Measurements from ENCODE around the gene SETBP1.
"Not testable (repeated sequence)": the region's sequence is repeated elsewhere in the genome, so short reads cannot be mapped to it uniquely, and the experiment has no call there.

The SETBP1 gene

DNA sequence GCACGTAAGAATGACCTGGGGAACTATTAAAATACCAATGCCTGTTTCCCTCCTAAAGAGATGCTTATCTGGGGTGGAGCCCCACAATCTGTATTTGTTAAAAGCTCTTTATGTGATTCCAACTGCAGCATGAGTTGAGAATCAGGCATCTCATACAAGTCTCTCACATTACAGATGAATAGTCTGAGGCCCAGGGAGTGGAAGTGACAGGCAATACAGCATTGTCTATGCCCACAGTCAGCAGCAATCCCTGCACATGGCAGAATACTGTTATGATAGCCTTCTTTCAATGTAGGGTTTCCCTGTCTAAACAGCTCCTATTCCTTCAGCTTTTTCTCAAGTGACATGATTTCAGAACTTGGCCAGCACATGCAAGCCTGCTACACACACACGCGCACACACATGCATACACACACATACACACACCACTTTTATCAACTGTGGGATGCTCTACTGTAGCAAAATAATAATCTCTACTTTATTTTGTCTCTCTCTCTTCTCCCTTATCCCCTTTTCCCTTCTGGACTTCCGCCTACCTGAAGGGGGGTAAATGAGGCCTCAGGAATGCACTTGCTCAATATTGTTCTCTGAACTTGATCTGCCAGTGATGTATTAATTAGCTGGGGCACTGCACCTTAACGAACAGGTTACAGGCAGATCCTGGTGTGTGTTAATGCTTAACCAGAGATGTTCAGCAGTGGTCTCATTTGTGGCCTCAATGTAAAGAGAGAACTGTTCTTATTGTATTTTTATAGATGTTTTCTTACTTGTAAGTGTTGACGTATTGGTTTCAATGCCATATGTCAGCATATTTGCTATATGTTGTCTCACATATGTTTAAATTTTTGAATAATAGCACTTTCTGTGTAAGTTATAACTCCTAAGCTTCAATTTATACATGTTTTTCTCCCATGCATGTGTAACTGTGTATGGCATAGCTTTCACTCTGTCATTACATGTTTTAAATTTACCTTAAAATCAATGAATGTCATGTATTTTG lies 116.0 kb downstream of the SETBP1 start:
- DNase-seq = no peak

DNA sequence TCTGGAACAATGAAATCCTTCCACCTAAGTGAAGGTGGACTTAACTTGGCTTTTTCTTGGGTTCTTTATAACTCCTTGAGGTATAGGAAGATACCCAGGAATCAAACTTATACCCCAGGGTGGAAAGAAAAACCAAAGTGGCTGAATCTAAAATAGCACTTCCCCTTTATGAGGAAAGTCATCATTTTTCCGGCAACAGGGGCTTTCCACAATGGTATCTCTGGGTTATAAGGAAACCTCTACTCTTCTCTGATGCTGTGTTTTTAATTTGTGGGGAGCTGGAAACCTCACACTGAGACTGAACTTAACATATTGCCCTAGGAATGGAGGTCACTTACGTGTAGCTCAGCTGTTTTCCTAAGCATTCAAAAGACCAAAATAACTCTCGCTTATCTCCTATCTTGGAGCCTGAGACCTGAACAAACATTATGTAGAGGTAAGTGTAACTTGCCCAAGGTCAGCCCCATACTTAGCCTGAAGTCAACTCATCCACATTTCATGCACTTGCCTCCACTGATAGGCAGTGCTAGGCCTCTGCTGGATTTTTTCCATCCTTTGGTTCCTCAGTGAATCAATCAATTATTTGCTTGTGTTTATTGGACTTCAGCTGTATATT lies 117.9 kb downstream of the SETBP1 start:
- no peak for DNase-seq

DNA sequence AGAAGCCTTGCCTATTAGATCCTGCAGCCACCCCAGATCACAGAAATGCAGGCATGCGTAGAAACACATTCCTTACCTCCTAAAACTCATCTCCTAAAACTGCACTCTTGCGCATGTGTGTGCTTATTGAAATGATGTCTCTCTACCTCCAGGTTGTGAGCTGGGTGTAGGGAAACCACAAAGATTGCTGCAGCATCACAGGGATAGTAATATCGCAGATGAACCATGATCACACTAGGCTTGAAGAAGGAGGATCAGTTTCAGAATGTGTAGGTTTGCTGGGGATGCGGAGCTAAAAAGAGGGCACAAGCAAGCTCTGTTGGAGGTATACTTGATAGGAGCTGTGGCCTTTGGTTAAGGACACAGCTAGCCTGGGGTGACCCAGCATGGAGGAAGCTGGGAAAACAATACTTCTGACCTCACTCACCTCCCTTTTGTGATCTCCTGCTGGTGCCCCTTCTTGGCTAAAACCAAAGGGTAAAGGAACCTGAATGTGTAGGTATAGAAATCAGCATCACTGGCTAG lies 118.8 kb downstream of the SETBP1 start:
- DNase-seq = no peak

DNA sequence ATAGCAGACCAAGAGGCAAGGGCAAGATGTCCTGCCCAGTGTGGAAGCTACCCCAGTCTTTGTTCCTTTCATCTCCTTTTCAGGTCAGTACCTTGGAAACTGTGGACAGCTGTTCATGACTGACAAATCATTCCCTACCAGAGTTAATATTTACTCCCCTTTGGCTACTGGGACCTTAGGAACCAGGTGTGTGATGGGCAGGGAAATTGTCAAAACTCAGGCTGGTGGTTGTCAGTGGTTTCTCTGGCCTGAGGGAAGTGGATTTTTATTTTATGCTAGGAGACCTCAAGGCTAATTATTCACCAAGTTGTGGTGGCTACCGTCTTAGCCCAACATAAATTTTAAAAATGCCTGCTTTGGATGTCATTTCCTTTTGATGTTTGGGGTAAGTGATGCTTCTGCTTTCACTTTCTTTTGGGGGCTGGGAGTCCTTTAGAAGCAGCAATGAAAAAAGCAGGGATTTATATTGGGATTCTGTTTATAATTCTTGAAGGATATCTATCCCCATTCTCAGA lies 119.3 kb downstream of the SETBP1 start:
- no peak for DNase-seq

DNA sequence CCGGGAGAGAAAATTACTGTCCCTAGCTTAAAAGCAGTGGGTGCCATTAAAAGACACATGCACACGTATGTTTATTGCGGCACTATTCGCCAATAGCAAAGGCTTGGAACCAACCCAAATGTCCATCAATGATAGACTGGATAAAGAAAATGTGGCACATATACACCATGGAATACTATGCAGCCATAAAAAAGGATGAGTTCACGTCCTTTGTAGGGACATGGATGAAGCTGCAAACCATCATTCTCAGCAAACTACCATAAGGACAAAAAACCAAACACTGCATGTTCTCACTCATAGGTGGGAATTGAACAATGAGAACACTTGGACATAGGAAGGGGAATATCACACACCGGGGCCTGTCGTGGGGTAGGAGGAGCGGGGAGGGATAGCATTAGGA lies 120.1 kb downstream of the SETBP1 start:
- not testable (repeated sequence) for DNase-seq

DNA sequence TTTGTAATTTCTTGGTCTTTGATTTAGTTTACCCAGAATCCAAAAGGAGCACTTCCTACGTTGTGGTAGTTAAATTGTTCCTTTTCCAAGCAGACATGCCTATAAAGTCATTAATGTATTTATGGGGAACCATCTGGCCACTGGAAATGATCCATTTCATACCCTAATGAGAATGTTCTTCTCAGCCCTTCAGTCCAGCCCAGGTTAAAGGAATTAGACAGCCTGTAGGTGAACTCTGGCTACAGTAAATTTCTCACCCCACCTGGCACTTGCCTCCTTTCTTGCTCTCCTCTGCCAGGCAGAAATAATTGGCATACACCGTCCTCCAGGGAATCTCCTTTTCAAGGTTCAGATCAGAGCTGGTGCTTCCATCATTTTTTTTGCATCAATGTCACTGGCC lies 121.1 kb downstream of the SETBP1 start:
- DNase-seq = no peak

DNA sequence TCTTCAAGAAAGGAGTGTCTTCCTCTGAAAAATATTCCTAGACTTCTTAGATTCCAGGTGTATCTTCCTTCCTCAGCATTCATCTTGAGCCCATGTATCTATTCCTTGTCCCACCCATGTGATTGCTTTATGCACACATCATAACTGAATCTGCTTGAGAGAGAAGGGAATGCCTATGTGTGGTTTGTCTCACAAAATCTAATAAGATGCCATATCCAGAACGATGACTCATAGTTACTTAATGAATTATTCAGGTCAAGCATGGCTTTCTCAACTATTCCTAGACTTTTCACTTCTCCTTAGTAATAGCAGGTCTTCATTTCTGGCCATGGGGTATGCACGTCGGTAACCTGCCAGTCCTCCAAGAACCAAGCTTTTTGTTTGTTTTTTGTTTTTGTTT lies 121.8 kb downstream of the SETBP1 start:
- peak; percentile 4 for DNase-seq

DNA sequence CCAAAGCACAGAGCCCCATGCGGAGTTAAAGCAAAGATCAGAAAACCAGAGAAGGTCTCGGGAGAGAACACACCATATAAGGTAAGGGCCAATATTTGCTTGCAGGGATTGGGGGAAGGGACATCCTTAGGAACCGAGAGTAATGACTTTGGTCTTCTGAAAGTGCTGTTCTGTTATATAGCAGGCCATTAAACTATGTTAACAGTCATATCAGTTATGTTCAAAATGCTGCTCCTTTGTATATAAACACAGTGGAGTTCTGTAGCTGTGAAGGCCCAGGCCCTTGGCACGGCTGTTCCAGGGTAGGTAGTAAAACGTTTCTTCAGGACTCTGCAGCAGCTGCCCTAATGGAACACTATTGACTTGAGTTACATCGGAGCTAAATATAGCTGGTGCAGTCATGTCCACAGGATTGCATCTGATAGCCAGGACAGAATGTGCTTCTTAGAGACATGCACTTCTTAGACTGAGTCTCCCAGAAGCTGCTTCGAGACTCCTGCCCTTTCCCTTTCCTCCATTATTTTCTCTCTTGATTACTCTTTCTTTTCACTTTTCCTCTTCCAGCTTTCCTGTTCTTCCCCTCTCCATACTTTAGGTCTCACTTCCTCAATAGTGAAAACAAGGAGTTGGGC lies 122.4 kb downstream of the SETBP1 start:
- DNase-seq = no peak

DNA sequence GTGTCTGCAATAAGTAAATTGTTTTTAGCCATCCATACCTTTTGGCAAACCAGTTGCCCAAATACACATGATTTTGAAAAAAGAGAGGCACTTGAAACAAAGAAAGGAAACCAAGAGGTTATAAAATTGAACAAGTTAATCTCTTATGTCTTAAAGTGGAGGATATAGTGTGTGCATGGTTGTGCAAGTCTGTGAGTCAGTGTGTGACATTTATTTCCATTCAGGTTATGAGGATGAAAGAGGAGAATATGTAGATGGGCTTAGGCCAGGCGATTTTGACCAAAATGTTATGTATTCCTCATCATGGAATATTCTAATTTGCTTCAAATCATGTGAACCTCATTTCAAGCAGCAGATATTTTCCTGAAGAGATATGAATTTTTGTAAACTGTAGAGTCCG lies 123.3 kb downstream of the SETBP1 start:
- no peak for DNase-seq

DNA sequence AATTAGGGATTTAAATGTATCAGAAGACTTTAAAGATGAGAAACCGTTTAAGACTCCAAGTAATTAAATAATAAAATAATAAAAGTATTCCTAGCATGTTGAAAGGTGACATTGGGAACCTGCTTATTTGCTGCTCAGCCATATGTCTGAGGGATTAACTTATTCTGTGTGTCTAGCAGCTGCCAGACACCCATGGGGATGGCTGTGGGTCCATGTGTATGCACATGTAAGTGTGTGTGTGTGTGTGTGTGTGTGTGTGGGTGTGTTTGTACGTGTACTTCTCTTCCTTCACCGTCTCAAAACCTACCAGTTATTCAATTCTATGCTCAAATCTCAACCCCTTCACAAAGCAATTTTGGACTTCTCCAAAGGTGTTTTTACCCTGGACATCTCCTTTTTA lies 124.5 kb downstream of the SETBP1 start:
- DNase-seq = no peak

DNA sequence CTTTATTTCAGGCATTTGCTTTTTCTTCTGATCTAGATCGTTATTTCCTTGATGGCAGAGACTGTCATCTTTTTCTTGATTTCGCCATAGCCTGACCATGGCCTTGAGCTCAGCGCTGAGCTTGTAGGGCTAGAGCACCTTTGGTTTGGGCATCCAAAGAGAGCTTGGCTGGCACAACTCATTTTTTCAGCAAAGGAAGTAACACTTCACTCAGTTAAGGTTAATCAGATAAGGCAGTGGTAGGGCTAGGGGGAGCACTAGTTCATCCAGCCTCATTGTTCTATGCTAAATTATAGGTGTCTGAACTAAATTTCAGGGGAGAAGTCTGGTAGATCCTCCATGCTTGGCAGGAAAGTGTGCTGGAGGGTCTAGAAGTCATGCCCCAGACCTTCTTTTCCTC lies 125.0 kb downstream of the SETBP1 start:
- DNase-seq = no peak

DNA sequence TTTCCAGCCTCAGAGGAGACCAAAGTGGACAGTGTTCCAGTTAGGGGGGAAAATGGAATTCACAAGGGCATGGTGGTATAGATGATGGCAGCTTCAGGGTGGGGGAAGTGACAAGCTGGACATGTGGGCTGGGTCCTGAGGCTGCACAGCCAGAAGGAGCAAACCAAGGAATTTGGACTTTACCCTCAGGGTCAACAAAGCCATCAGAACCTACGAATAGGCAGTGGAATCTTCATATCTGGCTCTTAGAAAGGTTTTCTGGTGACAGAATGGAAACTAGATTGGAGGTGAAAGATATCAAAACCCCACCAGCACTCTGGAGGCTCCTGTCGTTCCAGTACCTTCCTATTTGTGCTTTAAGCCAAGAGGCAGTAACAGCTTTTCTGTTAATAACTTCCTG lies 127.1 kb downstream of the SETBP1 start:
- no peak for DNase-seq

DNA sequence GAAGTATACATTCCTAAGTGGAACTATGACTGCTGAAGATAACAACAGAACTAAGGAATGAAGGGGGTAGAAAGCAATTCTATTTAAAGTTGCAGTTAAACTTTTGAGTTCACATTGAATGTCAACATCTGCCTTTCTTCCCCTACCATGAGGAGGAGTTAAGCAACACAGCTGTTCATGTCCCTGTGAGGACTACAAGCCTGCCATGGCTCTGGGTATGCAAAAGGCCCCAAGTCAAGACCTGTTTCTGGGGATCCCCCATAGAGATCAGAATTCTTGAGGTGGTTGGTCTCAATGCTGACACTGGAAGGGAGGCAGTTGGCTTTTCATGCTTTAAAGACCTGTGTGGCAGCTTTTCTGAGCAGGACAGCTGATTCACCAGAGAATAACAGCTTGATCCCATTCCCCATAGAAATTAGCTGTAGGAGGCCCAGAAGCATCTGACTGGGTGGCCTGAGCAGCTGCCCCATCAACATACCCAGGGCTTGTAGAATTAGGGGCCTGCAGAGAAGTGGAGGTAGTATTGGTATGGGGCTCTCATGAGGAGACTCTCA lies 131.0 kb downstream of the SETBP1 start:
- DNase-seq = no peak

DNA sequence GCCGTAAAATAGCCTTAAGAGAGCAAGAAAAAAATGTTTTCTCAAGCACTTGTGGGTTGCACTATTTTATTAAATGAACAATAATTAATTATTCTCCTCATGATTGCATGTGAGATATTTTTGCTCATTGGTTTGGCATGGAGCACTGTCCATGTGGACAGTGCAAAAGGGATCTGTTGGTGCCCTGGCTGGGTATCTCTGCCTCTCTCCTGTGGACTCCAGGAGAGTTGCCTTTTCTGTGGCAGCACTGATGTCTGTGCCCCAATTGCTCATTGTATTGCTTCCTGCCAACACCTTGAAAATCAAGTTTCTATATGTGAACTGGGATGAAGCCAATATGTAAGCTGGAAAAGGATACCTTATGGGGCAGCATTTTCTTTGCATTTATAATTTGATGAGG lies 131.7 kb downstream of the SETBP1 start:
- no peak for DNase-seq

DNA sequence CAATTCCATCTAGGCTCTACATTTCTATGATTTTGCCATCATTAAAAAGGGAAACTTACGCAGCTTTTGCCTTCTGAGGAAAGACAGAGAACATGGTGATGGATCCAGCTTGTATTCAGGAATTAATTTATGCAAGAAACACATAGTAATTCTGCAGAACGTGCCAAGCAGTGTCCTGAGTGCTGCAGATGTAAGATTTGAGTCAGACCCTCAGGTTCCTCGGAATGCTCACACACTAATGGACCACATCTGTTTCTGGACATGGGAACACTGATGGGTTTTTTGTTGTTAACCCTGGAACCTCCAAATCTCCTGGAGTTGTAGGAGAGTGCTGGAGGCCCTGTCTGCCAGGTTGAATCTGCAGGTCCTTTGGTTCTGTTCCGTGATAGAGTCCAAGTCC lies 132.9 kb downstream of the SETBP1 start:
- DNase-seq = no peak

DNA sequence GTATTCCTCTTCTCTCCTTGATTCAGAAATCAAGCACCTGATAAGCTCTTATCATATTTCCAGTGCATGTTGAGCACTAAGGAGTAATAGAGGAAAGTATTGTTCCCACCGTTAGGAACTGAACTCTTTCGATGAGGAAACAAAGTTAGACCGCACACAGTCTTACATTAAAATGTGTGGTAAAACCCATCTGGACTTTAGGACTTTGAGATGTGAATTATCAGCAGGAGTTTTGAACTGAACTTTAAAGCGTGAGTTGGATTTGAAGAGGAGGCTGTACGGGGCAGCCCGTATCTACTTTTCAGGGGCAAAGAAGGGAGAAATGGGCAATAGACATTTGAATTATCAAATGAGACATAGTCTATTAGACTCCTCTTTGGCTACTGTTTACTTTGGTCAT lies 134.4 kb downstream of the SETBP1 start:
- DNase-seq = no peak

DNA sequence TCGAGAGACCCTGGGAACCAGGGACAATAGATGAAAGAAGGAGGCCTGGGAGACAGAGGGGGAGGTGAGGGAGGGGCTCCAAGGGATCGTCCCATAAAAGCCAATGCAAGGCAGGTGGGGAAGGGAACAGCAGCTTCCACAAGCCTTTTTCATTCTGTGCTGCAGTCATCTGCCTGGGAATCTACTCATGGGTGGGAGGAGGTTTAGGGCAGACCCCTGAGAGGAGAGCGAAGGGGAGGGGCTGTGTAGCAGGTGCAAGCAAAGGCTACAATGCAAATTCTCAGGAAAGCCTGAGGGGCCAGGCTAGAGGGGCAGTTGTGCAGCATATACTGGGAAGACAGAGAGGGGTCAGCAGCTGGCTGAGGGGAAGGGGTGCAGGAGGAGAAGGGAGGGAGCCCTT lies 135.4 kb downstream of the SETBP1 start:
- no peak for DNase-seq

DNA sequence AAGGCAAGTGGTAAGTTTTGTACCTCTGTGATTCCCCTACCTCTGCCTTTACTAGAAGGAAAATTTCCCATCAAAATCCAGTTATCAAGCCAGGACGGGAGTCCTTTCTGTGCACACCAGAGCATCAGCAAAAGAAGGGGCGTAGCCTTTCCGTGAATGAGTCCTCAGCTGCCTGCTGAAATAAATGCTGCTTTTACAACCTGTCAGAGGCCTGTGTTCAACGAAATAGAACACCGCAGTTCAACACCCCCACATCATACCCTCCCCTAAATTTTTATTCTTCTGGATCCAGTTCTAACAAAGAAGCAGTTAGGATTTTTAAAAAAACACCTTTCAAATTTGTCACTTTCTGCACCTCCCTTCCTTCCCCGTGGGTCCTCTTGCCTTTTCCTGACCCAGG lies 135.8 kb downstream of the SETBP1 start:
- DNase-seq = no peak

DNA sequence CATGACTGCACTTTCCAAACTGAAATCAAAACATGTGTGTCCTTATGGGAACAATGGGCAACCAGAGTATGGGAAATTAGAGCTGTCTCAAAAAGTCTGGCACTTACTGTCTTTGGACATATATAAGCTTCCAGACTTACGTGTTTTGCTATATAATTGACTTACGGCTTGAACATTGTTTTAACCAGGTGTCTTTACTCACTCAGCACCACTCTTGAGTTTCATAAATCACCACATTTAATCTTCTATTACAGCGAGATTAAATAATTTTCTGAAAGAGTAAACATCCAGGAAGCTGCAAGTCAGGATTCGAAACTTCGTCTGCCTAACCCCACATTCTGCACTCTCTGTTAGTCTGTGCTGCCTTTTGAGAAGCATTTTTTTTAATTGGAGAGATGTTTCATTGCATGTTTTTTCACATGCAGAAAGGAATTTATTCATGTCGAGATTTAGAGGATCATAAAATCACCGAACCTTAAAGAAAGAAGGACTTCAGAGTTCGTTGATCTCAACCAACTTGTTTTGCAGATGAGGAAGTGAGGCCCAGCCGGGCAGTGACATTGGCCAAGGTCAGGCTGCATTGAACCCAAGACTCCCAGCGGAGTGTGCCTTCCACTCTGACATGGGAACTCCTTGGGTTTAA lies 137.3 kb downstream of the SETBP1 start:
- DNase-seq = no peak

DNA sequence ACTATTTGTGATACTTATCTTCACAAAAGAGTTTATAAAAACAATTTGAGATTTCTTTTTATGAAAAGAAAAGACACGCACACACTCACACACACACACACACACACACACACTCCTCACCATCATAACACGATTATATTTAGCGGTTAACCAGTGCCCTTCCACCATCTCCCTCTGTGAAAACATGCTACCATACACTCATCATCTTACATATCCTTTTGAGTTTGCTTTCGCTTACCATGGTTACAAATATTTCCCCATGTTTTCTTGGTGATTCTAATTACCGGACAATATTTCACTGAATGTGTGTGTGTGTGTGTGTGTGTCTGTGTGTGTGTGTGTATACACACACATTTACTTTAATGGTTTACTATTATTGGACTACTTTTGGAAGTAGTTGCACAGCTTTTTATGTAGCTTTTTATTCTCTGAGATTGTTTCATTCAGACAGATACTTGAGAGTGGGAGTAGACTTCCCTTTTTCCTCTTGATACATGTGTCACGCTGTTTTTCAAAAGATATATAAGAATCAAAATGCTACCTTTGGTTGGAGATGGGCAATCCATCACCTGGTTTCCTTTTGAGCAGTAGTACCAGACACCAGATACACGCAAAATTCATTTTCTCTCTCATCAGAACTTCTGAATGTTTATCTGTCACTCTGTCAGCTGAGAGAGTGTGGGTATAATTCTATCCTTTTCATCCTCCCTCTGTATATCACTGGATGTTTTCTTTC lies 138.1 kb downstream of the SETBP1 start:
- no peak for DNase-seq

DNA sequence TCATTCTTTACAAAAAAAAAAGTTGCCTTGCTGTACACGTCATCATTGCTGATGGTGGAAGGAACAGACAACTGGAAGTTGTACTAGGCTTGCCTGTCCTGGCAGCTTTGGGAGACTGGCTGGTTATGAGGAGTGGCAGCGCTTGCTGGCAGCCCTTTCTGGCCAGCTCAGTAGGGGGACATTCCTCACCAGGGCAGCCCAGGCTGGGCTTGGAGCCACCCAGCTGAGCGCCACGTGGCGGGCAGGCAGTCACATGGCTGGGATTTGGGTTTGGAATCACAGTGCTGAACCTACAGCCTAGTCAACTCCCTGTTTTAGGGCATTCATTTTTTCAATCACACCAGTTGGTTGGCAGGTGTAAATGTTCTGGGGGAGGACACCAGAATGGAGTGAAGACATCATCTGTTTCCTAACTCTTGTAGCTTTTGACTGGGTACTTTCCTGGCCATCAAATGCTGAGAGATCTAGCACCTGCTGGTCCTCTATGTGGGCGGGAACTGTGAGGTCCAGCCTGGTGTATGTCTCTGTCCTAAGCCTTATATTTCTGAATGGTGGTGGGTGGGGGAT lies 139.3 kb downstream of the SETBP1 start:
- DNase-seq = no peak

DNA sequence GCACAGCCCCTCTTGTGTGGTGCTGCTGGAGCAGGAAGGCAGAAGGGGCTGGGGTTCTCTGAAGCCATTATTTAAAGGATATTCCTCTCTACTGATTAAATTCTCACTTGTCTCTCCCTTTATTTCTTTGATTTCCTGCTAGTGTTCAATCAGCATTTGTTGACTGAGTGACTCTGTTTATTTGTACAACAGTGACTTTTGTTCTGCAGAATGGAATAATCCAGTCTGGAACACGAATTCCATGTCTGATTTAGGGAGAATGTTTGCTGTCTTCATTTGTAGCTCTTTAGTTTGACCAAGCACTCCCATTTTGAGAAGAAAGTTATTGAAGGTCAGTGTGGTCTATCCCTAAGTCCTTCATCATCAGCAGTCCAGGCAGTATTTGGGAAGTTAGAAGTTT lies 141.2 kb downstream of the SETBP1 start:
- no peak for DNase-seq
